Esophagus squamous epithelium (tissue), 5 donors: ENCODE measurements around the gene NPB. TPM values are rescaled to one million over a fixed set of nuclear protein-coding genes. Genes with fewer than 3 reads are reported as not detected.

ENCODE experiments used
- DNase-seq: peaks from one replicate; lab custom pipeline; 2025; lab: John Stamatoyannopoulos, UW
- H3K27ac ChIP-seq, 4 donors: fragments of 200-600 bp; sonication (generic); one replicate each; pipeline ENCODE4 v1.5.1; 2016 to 2019; ENCODE audit warnings: mild to moderate bottlenecking in 1 of 4
- H3K27me3 ChIP-seq, 4 donors: fragments of 200-600 bp; sonication (generic); 1 replicate in 3 of 4; 2 replicates in 1 of 4; pipeline versions ENCODE4 v1.5.1 to v1.6.0; 2017 to 2021; ENCODE audit warnings: antibody characterized with exemption in 1 of 4
- H3K36me3 ChIP-seq, 3 donors: fragments of 200-600 bp; sonication (generic); one replicate each; pipeline ENCODE4 v1.5.1; 2016 to 2019
- H3K4me1 ChIP-seq, 3 donors: fragments of 200-600 bp; sonication (generic); one replicate each; pipeline ENCODE4 v1.5.1; 2017 to 2019
- H3K4me3 ChIP-seq, 4 donors: fragments of 200-600 bp; sonication (generic); 1 replicate in 3 of 4; 2 replicates in 1 of 4; pipeline ENCODE4 v1.5.1; 2016 to 2019; ENCODE audit warnings: mild to moderate bottlenecking in 2 of 4, moderate library complexity in 1 of 4
- H3K9me3 ChIP-seq, 3 donors: fragments of 200-600 bp; sonication (generic); one replicate each; pipeline ENCODE4 v1.5.1; 2016 to 2019
- CTCF ChIP-seq, 6 experiments: fragments of 450-650 bp in 4 of 6; fragments of 200-600 bp in 2 of 6; sonication (generic) in 2 of 6; IDR thresholded peaks; one replicate each; pipeline ENCODE4 v1.5.1; 2016 to 2019; ENCODE audit warnings: antibody characterized with exemption in 6 of 6, mild to moderate bottlenecking in 4 of 6, moderate library complexity in 4 of 6
- POLR2A ChIP-seq, 4 donors: fragments of 450-650 bp; IDR thresholded peaks; one replicate each; pipeline ENCODE4 v1.6.1; 2017; ENCODE audit warnings: antibody characterized with exemption in 4 of 4, mild to moderate bottlenecking in 4 of 4, moderate library complexity in 3 of 4
- WGBS, 2 donors: methylation state at CpG; one replicate each; pipeline ENCODE4 v1.1.5; 2018; 5-methylcytosine and 5-hydroxymethylcytosine counted together
- intact Hi-C: fragments of 100-400 bp; cut with DNase I; formaldehyde crosslinking; loops from one replicate; pipeline ENCODE4 v1.15.0; 2022
- total RNA-seq, 4 donors: library from RNA; depleted of rRNA; stranded (reverse); fragments of >200 nt; gene quantifications; one replicate each; pipeline ENCODE4 v1.1.0, GENCODE V29; 2016
- donor health status: DM: yes; HTN: yes; CAD: no.

NPB gene
- total RNA-seq, 4 donors from 2014 or later = 0.53 to 7.4 (median 1.5) TPM

GRCh38 chr17:81939881-81940385, 37.9 kb downstream of the NPB start:
- intact Hi-C loops = no loop called here
- 67% methylated on average over 11 of the region's 21 CpGs; no CpG with 5 or more reads in 1 of the 2 donors for WGBS, 2 donors

GRCh38 chr17:81940538-81941483, 38.8 kb downstream of the NPB start:
- peaks cover 8 to 41% (median 20%) of the 10 kb centered on the region in 3 donors for H3K4me1 ChIP-seq
- 80 to 85% methylated on average over 2 to 17 of the region's 56 CpGs for WGBS, 2 donors
- TF ChIP-seq CTCF (IDR thresholded peaks at IDR 0.05) (no peak), POLR2A (IDR thresholded peaks at IDR 0.05) (no peak)
- H3K36me3 ChIP-seq = no peaks in the 10 kb centered on the region
- peaks cover 0 to 68% (median 0%) of the 10 kb centered on the region in 4 donors for H3K27me3 ChIP-seq
- intact Hi-C loops = no loop called here
- H3K4me3 ChIP-seq = no peak overlapping the region
- no peak for DNase-seq
- no peaks in the 10 kb centered on the region for H3K9me3 ChIP-seq
- no peak overlapping the region for H3K27ac ChIP-seq

More at GRCh38 chr17:81939881-81940385, 37.9 kb downstream of the NPB start:
- Histone ChIP-seq H3K4me1 (peaks cover 8 to 41% (median 20%) of the 10 kb centered on the region in 3 donors), H3K4me3 (no peak overlapping the region), H3K36me3 (no peaks in the 10 kb centered on the region), H3K27ac (no peak overlapping the region), H3K9me3 (no peaks in the 10 kb centered on the region), H3K27me3 (peaks cover 0 to 65% (median 0%) of the 10 kb centered on the region in 4 donors)
- no peak for DNase-seq
- no peak for TF ChIP-seq CTCF (IDR thresholded peaks at IDR 0.05)
- no peak for TF ChIP-seq POLR2A (IDR thresholded peaks at IDR 0.05)

- 34 to 58% methylated on average over 13 to 18 of the region's 30 CpGs for WGBS, 2 donors
- Histone ChIP-seq H3K27me3 (peaks cover 0 to 68% (median 0%) of the 10 kb centered on the region in 4 donors), H3K4me3 (no peak overlapping the region), H3K27ac (no peak overlapping the region), H3K36me3 (no peaks in the 10 kb centered on the region), H3K4me1 (peaks cover 5 to 32% (median 18%) of the 10 kb centered on the region in 3 donors), H3K9me3 (no peaks in the 10 kb centered on the region)
- DNase-seq = no peak
- TF ChIP-seq CTCF (IDR thresholded peaks at IDR 0.05) (no peak), POLR2A (IDR thresholded peaks at IDR 0.05) (no peak)
- intact Hi-C loops = no loop called here
Measured at GRCh38 chr17:81941484-81942166, 39.6 kb downstream of the NPB start.

- TF ChIP-seq POLR2A (IDR thresholded peaks at IDR 0.05) (no peak), CTCF (IDR thresholded peaks at IDR 0.05) (no peak)
- no peaks in the 10 kb centered on the region for H3K9me3 ChIP-seq
- peaks cover 0 to 67% (median 0%) of the 10 kb centered on the region in 4 donors for H3K27me3 ChIP-seq
- WGBS, 2 donors = 34 to 50% methylated on average over 7 of the region's 12 CpGs
- H3K36me3 ChIP-seq = no peaks in the 10 kb centered on the region
- no peak overlapping the region for H3K27ac ChIP-seq
- H3K4me3 ChIP-seq = no peak overlapping the region
- DNase-seq = no peak
- intact Hi-C loops = no loop called here
- H3K4me1 ChIP-seq = peaks cover 0 to 27% (median 14%) of the 10 kb centered on the region in 3 donors
Measured at GRCh38 chr17:81942167-81942553, 40.1 kb downstream of the NPB start.
